SK-N-DZ (cell line): ENCODE data around the gene CABLES1.
A peak's percentile ranks its signal among the peaks of the same experiment; 100 is the strongest.

ENCODE experiments used
- DNase-seq: peaks from one replicate; pipeline ENCODE4 v3.0.0-alpha.2; 2015; ENCODE audit warnings: low spot score

The CABLES1 gene

DNA sequence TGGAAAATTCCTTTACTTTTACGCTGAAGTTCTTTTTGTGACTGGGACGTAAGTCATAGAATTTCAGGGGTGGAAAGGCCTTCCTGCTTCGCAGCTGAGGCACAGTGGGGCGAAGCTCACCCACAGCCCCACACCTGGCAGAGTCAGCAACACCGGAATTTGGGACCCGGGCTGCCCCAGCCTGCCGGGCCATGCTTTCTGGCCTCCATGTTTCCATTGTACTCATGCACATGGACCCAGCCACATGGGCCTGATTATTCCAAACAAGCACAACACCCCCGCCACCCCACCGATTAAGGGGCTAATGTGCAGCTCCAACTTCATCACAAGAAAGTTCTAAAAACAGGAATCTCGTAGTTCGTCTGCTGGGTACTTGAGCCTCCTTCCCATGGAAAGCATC, 82.5 kb downstream of the CABLES1 start:
- DNase-seq: no peak

DNA sequence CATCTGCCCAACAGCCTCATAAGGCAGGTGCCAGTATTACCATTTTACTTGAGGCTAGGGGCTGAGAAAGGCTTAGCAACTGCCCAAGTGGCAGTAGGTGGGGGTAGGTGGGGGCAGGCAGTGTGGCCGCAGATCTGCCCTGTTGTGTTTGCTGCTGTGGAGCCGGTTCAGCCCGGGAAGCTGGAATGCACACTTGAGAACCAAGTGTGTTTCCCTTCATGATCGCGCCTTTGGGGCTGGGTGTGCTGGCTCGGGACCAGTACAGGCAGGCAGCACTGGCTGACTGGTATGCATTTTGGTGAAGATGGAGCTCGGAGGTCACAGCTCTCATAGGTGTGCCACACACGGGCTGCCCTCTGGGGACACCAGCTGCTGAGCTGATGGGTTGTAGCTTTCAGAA, 85.1 kb downstream of the CABLES1 start:
- DNase-seq: no peak

DNA sequence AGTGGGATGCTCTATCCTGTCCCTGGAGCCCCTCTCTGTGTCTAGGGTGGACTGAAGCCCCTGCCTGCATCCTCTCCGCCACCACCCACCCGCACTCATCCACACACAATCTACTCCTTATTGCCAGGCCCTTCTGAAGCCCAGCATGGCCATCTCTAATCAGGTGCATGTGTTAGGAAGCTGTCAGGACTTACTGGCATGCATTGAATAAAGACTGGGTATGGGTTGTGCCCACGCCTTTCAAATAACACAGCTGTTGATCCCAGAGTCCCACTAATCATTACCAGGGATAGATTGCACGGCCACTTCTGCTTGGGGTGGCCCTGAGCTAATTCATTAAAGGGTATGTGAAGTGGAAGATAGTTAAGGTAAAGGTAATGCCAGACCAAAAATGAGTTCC, 88.4 kb downstream of the CABLES1 start:
- DNase-seq: no peak

GRCh38 chr18:23225503-23225902, 90.2 kb downstream of the CABLES1 start:
- DNase-seq: no peak

- no peak for DNase-seq
Measured at GRCh38 chr18:23226391-23226790, 91.1 kb downstream of the CABLES1 start.

GRCh38 chr18:23226930-23227725, 91.8 kb downstream of the CABLES1 start:
- no peak for DNase-seq

DNA sequence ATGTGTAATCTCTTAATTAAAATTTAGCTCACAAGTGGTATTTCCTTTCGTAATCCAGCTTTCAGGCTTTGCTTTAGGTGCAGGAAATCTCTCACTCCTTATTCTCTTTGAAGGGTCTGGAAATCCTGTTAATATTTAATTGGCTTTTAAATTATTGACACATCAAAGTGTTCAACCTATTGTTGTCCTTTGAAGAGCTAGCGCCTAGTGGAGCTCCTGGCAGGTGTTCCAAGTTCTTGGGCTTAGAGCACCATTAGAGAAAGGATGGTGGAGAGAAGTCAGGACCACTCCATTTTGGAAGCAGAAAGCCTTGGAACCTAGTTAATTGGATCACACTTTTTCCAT, 92.4 kb downstream of the CABLES1 start:
- DNase-seq: no peak

- DNase-seq: peak; percentile 21
Measured at GRCh38 chr18:23228102-23229061, 93.1 kb downstream of the CABLES1 start.

- DNase-seq: no peak
Measured at GRCh38 chr18:23229472-23229871, 94.2 kb downstream of the CABLES1 start.

DNA sequence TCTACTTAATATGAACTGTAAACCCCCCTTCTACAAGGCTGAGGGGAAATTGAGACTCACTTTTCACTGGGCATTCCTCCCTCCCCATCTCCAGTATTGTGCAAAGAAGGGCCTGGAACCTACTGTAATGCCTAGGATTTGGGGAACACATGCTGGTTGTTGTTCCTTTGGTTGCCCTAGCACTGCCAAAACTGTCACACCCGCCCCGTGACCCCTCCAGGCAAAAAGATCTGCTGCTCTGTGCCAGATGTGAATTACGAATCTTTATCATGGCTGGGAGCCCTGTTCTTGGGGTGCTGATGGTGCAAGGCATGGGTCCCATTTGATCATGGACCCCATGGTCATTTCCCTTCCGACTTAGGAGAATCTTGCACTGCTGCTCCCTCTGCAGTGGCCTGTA, 95.4 kb downstream of the CABLES1 start:
- no peak for DNase-seq

GRCh38 chr18:23231340-23232021, 96.2 kb downstream of the CABLES1 start:
- DNase-seq: no peak

DNA sequence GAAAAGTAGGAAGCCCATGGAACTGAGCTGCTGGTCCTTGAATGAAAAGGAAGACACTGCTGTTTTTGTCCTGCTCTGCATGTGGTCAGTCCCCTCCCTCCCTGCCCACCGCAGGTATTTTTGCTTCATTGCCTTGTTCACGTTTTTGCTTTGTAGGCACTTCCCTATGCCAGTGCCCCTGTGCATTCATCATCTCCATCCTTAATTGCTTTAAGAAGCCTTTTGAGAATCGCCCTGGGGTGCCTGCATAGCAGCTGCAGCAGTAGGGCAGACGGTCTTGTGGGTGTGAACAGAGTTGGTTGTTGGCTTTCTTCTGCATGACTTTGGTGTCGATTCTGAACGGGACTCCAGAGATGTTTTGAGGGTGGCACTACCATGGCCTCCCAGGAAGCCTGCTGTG, 97.0 kb downstream of the CABLES1 start:
- no peak for DNase-seq

GRCh38 chr18:23234619-23235018, 99.3 kb downstream of the CABLES1 start:
- DNase-seq: no peak

DNA sequence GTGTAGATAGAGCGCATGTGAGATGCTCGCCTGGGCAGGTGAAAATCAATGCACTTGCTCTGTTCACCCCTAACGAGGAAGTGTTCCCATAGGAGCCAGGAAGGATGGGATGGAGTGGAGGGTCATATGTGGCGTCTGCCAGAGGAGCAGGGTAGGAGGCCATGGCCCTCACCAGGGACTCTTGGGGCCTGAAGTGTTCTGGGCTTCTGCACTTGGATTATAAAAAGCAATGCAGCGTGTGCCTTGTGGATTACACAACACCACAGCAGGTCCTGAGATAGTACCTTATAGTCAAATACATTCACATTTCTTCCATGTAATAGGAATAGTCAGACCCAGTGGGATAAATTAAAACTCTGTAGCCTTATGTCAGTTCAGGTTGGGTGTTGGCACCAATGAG, 100.1 kb downstream of the CABLES1 start:
- no peak for DNase-seq

DNA sequence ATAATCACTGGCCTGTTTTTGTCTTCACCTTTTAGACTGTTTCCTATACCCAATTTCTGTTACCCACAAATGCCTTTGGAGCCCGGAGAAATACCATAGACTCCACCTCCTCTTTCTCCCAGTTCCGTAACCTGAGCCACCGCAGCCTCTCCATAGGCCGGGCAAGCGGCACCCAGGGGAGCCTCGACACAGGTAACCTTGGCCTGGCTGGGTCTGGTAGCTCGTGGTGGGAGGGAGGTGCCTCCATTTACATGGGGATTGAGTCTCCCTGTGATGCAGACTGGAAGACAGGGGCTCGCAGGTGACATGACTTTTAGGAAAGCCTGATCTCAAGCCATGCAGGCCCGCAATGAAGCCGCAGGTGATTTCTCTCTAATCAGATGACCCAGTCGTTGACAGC, 100.6 kb downstream of the CABLES1 start:
- no peak for DNase-seq

DNA sequence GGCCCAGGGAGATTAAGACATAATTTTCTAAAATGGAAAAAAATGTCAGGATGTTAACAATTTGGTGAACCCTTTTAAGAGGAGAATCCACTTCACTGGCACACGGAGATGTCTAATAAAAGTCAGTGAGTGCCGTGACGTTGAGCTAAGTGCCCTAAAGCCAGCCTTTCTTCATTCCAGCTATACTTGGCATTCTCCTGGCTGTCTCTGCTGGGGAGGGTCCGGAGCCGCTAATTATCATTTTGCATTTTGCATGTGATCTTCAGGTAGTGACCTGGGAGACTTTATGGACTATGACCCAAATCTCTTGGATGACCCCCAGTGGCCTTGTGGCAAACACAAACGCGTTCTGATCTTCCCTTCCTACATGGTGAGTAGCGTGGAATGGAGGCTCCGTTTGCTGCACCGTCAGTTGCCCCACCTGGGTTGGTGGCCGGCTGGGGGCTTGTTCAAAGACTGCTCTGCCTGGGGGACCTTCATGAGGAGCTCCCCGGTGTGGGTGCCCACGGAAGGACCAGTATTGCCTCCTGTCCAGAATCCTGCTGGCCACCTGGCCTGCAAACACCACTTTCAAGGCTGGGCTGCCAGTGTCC, 101.7 kb downstream of the CABLES1 start:
- no peak for DNase-seq

DNA sequence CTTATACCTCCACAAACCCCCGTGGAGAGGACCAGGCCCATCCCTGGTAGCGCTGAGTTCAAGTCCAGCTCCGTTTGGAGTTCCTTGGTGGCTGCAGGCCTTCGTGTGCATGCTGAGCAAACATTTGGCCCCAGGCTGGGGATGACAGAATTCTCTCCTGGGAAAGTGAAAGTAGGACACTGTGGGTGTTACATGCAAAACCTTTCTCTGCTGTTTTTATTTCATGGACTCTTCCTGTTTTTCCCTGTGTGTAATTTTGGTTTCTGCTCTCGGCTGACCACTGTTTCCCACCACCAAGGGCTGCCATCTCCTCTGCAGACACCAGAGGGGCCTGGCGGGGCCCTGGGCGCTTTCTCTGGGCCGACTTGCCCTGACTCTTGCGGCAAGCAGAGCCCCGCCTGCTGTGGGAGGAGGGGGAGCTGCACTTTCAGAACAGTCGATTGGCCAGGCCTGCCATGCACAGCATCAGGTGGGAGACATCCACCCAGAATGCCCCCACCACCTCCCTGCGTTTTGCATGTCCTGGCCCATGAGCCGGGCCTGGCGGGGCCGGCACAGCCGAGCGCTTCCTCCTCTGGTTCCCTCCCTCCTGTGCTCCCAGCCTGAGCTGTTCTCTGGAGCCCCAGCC, 102.4 kb downstream of the CABLES1 start:
- no peak for DNase-seq

- no peak for DNase-seq
Measured at GRCh38 chr18:23238152-23238531, 102.9 kb downstream of the CABLES1 start.

- DNase-seq: no peak
Measured at GRCh38 chr18:23238651-23239349, 103.5 kb downstream of the CABLES1 start.

DNA sequence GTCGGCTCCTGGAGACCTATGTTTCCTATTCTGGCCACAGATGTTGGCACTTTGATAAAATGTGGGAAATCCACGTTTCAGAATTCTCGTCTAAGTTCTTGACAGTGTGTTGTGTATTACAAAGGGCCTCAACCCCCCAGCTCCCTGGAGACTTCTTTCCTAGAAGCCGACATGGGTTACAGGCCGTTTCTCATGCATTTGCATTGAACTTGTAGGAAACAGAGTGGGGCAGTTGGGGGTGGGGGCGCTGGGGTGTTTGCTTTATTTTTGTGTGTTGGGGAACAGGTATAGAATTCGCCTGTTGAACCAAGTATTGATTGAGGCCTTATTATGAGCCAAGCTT, 104.0 kb downstream of the CABLES1 start:
- no peak for DNase-seq
